SK-N-SH treated with all-trans-retinoic acid at 6 μM for 48 hours (cell line): ENCODE measurements around the gene LTF.

ENCODE experiments used
- BACH2 ChIP-seq: fragments of 250-450 bp; sonication (Bioruptor Pico); IDR thresholded peaks from 2 replicates; pipeline ENCODE4 v1.9.0; 2021; ENCODE audit warnings: mild to moderate bottlenecking, borderline replicate concordance
- CSDC2 ChIP-seq: fragments of 250-450 bp; sonication (Bioruptor Pico); IDR thresholded peaks from 2 replicates; pipeline ENCODE4 v1.5.0; 2020; ENCODE audit warnings: mild to moderate bottlenecking, moderate library complexity
- ESRRG ChIP-seq: fragments of 250-450 bp; sonication (Bioruptor Pico); IDR thresholded peaks from 2 replicates; pipeline ENCODE4 v1.6.1; 2021; ENCODE audit warnings: mild to moderate bottlenecking
- GLIS3 ChIP-seq: fragments of 250-450 bp; sonication (Bioruptor Pico); IDR thresholded peaks from 2 replicates; pipeline ENCODE4 v1.5.0; 2020; ENCODE audit warnings: mild to moderate bottlenecking, moderate library complexity
- OSR1 ChIP-seq: fragments of 250-450 bp; sonication (Bioruptor Pico); IDR thresholded peaks from 2 replicates; pipeline ENCODE4 v1.8.0; 2022; ENCODE audit warnings: moderate library complexity, mild to moderate bottlenecking, inconsistent platforms
- PATZ1 ChIP-seq: fragments of 250-450 bp; sonication (Bioruptor Pico); IDR thresholded peaks from 2 replicates; pipeline ENCODE4 v1.8.0; 2020; ENCODE audit warnings: mild to moderate bottlenecking, moderate library complexity, borderline replicate concordance
- PPARA ChIP-seq: fragments of 250-450 bp; sonication (Bioruptor Pico); IDR thresholded peaks from 2 replicates; pipeline ENCODE4 v1.5.0; 2020; ENCODE audit warnings: mild to moderate bottlenecking, borderline replicate concordance
- RARB ChIP-seq: fragments of 250-450 bp; sonication (Bioruptor Pico); IDR thresholded peaks from 2 replicates; pipeline ENCODE4 v1.8.0; 2021; ENCODE audit warnings: mild to moderate bottlenecking, moderate library complexity
- SNAI2 ChIP-seq: fragments of 250-450 bp; sonication (Bioruptor Pico); IDR thresholded peaks from 2 replicates; pipeline ENCODE4 v1.5.0; 2020; ENCODE audit warnings: mild to moderate bottlenecking, moderate library complexity
- TCF4 ChIP-seq: fragments of 250-450 bp; sonication (Bioruptor Pico); IDR thresholded peaks from 2 replicates; pipeline ENCODE4 v1.8.0; 2021; ENCODE audit warnings: mild to moderate bottlenecking, moderate library complexity, borderline replicate concordance
- ZC3H10 ChIP-seq: fragments of 250-450 bp; sonication (Bioruptor Pico); IDR thresholded peaks from 2 replicates; pipeline ENCODE4 v1.5.1; 2021; ENCODE audit warnings: mild to moderate bottlenecking, moderate library complexity
- ZFP3 ChIP-seq: fragments of 250-450 bp; sonication (Bioruptor Pico); IDR thresholded peaks from 2 replicates; pipeline ENCODE4 v1.5.0; 2020; ENCODE audit warnings: mild to moderate bottlenecking, moderate library complexity
- ZFP30 ChIP-seq: fragments of 450-650 bp; formaldehyde crosslinking; IDR thresholded peaks from 2 replicates; pipeline ENCODE4 v1.5.0; 2022; ENCODE audit warnings: mild to moderate bottlenecking, moderate library complexity
- TF ChIP-seq, protein P1 (sequence below): fragments of 250-450 bp; sonication (Bioruptor Pico); IDR thresholded peaks from 2 replicates; pipeline ENCODE4 v1.8.0; 2021; ENCODE audit warnings: low read depth, mild to moderate bottlenecking, moderate library complexity, borderline replicate concordance

DNA sequence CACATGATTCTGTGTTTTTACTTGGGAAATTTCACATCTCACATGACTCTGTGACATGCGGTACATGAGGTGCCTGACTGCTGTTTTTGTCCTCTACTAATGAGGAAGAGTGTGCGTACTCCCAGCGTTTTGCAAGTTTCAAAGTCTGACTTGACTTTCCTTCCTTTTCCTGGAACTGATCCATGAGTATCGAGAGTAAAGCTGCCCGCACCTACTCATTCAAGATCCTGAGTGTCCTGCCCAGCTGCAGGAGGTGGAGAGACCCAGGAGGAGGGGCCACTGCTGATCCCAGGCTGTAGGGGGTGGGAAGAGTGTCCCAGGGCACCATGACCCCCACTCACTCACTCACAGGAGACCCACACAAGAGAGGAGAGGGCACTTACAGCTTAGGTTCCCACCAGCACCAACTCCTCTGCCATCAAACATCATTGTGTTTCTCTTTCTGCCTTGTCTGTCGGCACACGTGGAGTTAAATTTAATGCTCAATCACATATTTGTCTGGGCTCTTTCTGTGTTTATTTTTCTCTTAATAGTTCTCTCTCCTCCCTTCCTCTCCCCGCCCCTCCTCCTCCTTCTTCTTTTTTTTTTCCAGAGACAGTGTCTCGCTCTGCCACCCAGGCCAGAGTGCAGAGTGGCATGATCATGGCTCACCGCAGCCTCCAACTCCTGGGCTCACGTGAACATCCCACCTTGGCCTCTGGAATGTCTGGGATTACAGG is 59.2 kb downstream of the LTF start:
- TF ChIP-seq CSDC2 (CRISPR knock-in tag) (no peak), BACH2 (CRISPR knock-in tag) (no peak), ZC3H10 (CRISPR knock-in tag) (no peak), ZFP3 (CRISPR knock-in tag) (no peak), GLIS3 (CRISPR knock-in tag) (no peak), PPARA (CRISPR knock-in tag) (no peak), PATZ1 (CRISPR knock-in tag) (no peak), SNAI2 (CRISPR knock-in tag) (no peak), TCF4 (CRISPR knock-in tag) (no peak), RARB (CRISPR knock-in tag) (no peak), ESRRG (no peak), OSR1 (no peak), ZFP30 (CRISPR knock-in tag) (no peak)
- TF ChIP-seq, protein P1, sequence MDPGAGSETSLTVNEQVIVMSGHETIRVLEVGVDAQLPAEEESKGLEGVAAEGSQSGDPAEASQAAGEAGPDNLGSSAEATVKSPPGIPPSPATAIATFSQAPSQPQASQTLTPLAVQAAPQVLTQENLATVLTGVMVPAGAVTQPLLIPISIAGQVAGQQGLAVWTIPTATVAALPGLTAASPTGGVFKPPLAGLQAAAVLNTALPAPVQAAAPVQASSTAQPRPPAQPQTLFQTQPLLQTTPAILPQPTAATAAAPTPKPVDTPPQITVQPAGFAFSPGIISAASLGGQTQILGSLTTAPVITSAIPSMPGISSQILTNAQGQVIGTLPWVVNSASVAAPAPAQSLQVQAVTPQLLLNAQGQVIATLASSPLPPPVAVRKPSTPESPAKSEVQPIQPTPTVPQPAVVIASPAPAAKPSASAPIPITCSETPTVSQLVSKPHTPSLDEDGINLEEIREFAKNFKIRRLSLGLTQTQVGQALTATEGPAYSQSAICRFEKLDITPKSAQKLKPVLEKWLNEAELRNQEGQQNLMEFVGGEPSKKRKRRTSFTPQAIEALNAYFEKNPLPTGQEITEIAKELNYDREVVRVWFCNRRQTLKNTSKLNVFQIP, result no peak
